ENCODE measurements around the gene OTOS.

Gene OTOS

GRCh38 chr2:240136013-240136670, 4.3 kb downstream of the OTOS start, which contains the start of gene COPS9:
COPS9 (minus strand) TSS chr2:240136305; CDS start chr2:240136284, 21 bp downstream.
- TF ChIP-seq FOXP2 (optimal IDR thresholded peaks at IDR 0.05; ENCODE audit: borderline replicate concordance, extremely low read depth, extremely low read length, insufficient read depth) (peak; percentile 54), TAF1 (IDR thresholded peaks at IDR 0.05; ENCODE audit: borderline replicate concordance, insufficient read depth, low read length) (peak; percentile 64; the same call in 1 of the 2 replicates), POLR2AphosphoS5 (IDR thresholded peaks at IDR 0.05; ENCODE audit: low read depth, low read length) (peak; percentile 75), SIN3A (IDR thresholded peaks at IDR 0.05; ENCODE audit: borderline replicate concordance, insufficient read depth, low read length) (peak; percentile 82; the same call in 1 of the 2 replicates), REST (IDR thresholded peaks at IDR 0.05; ENCODE audit: insufficient read depth in 1 of 2, low read depth in 2 of 2, low read length in 2 of 2) (no peak)

- TF ChIP-seq TAF1 (IDR thresholded peaks at IDR 0.05; ENCODE audit: borderline replicate concordance, insufficient read depth, low read length) = no peak
- TF ChIP-seq SIN3A (IDR thresholded peaks at IDR 0.05; ENCODE audit: borderline replicate concordance, insufficient read depth, low read length) = no peak
- no peak for TF ChIP-seq POLR2AphosphoS5 (IDR thresholded peaks at IDR 0.05; ENCODE audit: low read depth, low read length)
- no peak for TF ChIP-seq REST (IDR thresholded peaks at IDR 0.05; ENCODE audit: insufficient read depth in 1 of 2, low read depth in 2 of 2, low read length in 2 of 2)
- TF ChIP-seq FOXP2 (optimal IDR thresholded peaks at IDR 0.05; ENCODE audit: borderline replicate concordance, extremely low read depth, extremely low read length, insufficient read depth) = no peak
Measured at GRCh38 chr2:240135706-240136012, 4.8 kb downstream of the OTOS start.

- TF ChIP-seq TAF1 (IDR thresholded peaks at IDR 0.05; ENCODE audit: borderline replicate concordance, insufficient read depth, low read length) (no peak), FOXP2 (optimal IDR thresholded peaks at IDR 0.05; ENCODE audit: borderline replicate concordance, extremely low read depth, extremely low read length, insufficient read depth) (no peak), SIN3A (IDR thresholded peaks at IDR 0.05; ENCODE audit: borderline replicate concordance, insufficient read depth, low read length) (no peak), POLR2AphosphoS5 (IDR thresholded peaks at IDR 0.05; ENCODE audit: low read depth, low read length) (no peak), REST (IDR thresholded peaks at IDR 0.05; ENCODE audit: insufficient read depth in 1 of 2, low read depth in 2 of 2, low read length in 2 of 2) (no peak)
Measured at GRCh38 chr2:240134956-240135520, 5.4 kb downstream of the OTOS start.

- TF ChIP-seq FOXP2 (optimal IDR thresholded peaks at IDR 0.05; ENCODE audit: borderline replicate concordance, extremely low read depth, extremely low read length, insufficient read depth) = no peak
- no peak for TF ChIP-seq SIN3A (IDR thresholded peaks at IDR 0.05; ENCODE audit: borderline replicate concordance, insufficient read depth, low read length)
- TF ChIP-seq POLR2AphosphoS5 (IDR thresholded peaks at IDR 0.05; ENCODE audit: low read depth, low read length) = no peak
- no peak for TF ChIP-seq REST (IDR thresholded peaks at IDR 0.05; ENCODE audit: insufficient read depth in 1 of 2, low read depth in 2 of 2, low read length in 2 of 2)
- no peak for TF ChIP-seq TAF1 (IDR thresholded peaks at IDR 0.05; ENCODE audit: borderline replicate concordance, insufficient read depth, low read length)
Measured at GRCh38 chr2:240134466-240134865, 6.0 kb downstream of the OTOS start.
